GM06990 (cell line): ENCODE results near the gene VGF.
"Not testable (repeated sequence)": the region's sequence is repeated elsewhere in the genome, so short reads cannot be mapped to it uniquely, and the experiment has no call there.

Source experiments
- DNase-seq: peaks from one replicate; pipeline ENCODE4 v3.0.0-alpha.2; 2011; ENCODE audit not compliant: insufficient read length; ENCODE audit errors: extremely low read depth
- H3K27me3 ChIP-seq: replicated peaks from 2 replicates; pipeline ENCODE4 v1.6.0; 2011; ENCODE audit warnings: low read length; ENCODE audit not compliant: control insufficient read depth, insufficient read depth
- H3K36me3 ChIP-seq: 2 replicates; pipeline ENCODE4 v1.5.1; 2011; ENCODE audit warnings: low read length; ENCODE audit not compliant: control insufficient read depth, insufficient read depth
- H3K4me3 ChIP-seq: replicated peaks from 2 replicates; pipeline ENCODE4 v1.5.1; 2011; ENCODE audit warnings: low read depth, mild to moderate bottlenecking, control low read depth, low read length
- CTCF ChIP-seq: IDR thresholded peaks from 2 replicates; pipeline ENCODE4 v1.5.1; 2011; ENCODE audit warnings: low read length, control low read depth, mild to moderate bottlenecking, inconsistent platforms; ENCODE audit not compliant: insufficient read depth, poor library complexity, severe bottlenecking

Gene VGF

GRCh38 chr7:101124376-101125056, 40.9 kb downstream of the VGF start:
- TF ChIP-seq CTCF = no peak
- Histone ChIP-seq H3K36me3 (no peaks in the 10 kb centered on the region), H3K4me3 (no peak overlapping the region), H3K27me3 (no peaks in the 10 kb centered on the region; the same call in 1 of the 2 replicates)
- DNase-seq = no peak

- TF ChIP-seq CTCF = no peak
Measured at GRCh38 chr7:101123703-101124068, 41.7 kb downstream of the VGF start.

GRCh38 chr7:101122933-101123702, 42.3 kb downstream of the VGF start:
- no peak for TF ChIP-seq CTCF
- Histone ChIP-seq H3K4me3 (no peak overlapping the region), H3K36me3 (no peaks in the 10 kb centered on the region), H3K27me3 (no peaks in the 10 kb centered on the region; the same call in 1 of the 2 replicates)
- no peak for DNase-seq

More at GRCh38 chr7:101123703-101124068, 41.7 kb downstream of the VGF start:
- Histone ChIP-seq H3K4me3 (no peak overlapping the region), H3K36me3 (no peaks in the 10 kb centered on the region), H3K27me3 (no peaks in the 10 kb centered on the region; the same call in 1 of the 2 replicates)
- DNase-seq = no peak

GRCh38 chr7:101121991-101122932, 43.1 kb downstream of the VGF start:
- H3K27me3 ChIP-seq = no peaks in the 10 kb centered on the region; the same call in 1 of the 2 replicates
- DNase-seq = no peak
- peak overlapping the region; percentile 56 for H3K4me3 ChIP-seq
- no peak for TF ChIP-seq CTCF
- no peaks in the 10 kb centered on the region for H3K36me3 ChIP-seq

GRCh38 chr7:101121631-101121990, 43.8 kb downstream of the VGF start:
- H3K27me3 ChIP-seq, DNase-seq, H3K36me3 ChIP-seq: not testable (repeated sequence)
- H3K4me3 ChIP-seq = peak overlapping the region; percentile 56; the same call in 1 of the 2 replicates

GRCh38 chr7:101120315-101120714, 45.1 kb downstream of the VGF start:
- TF ChIP-seq CTCF = no peak
- no peak overlapping the region for H3K4me3 ChIP-seq
- no peaks in the 10 kb centered on the region; the same call in 1 of the 2 replicates for H3K27me3 ChIP-seq
- no peak for DNase-seq
- no peaks in the 10 kb centered on the region for H3K36me3 ChIP-seq
